ENCODE data around the gene SRCAP. TPM values are rescaled to one million over a fixed set of nuclear protein-coding genes. Genes with fewer than 3 reads are reported as not detected.

Gene SRCAP
- total RNA-seq, 1 donor from 2014 or later: 83.6 TPM

DNA sequence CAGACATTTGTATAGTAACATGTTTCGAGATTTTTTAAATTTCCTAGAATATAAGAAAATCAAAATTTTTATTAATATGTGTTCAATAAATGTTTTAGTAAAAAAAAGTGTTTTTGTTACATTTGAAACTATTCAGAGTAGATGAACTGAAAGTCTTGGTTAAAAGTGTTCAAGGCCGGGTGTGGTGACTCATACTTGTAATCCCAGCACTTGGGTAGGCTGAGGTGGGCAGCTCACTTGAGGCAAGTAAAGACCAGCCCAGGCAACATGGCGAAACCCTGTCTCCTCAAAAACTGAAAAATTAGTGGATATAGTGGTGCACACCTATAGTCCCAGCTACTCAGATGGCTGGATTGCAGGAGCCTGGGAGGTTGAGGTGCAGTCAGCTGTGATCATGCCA is 32.4 kb downstream of the SRCAP start:
- H3K36me3 Mint-ChIP-seq (ENCODE audit: low read depth): peaks cover 84% of the 10 kb centered on the region
- intact Hi-C loops (cut with micrococcal nuclease): no loop called here
- no peaks in the 10 kb centered on the region for H3K9me3 Mint-ChIP-seq
- H3K27me3 Mint-ChIP-seq (ENCODE audit: low read depth): no peaks in the 10 kb centered on the region
- peaks cover 5% of the 10 kb centered on the region for H3K4me1 Mint-ChIP-seq (ENCODE audit: low read depth)
- H3K4me3 Mint-ChIP-seq (ENCODE audit: low read depth): no peak overlapping the region
- no peak for DNase-seq (ENCODE audit: low spot score)
- H3K27ac Mint-ChIP-seq: no peak overlapping the region

- H3K36me3 Mint-ChIP-seq (ENCODE audit: low read depth): peaks cover 82% of the 10 kb centered on the region
Observed at GRCh38 chr16:30736995-30737793, 38.2 kb downstream of the SRCAP start.

GRCh38 chr16:30737794-30738648 is 39.0 kb downstream of the SRCAP start:
- no peaks in the 10 kb centered on the region for H3K27me3 Mint-ChIP-seq (ENCODE audit: low read depth)
- intact Hi-C loops (cut with micrococcal nuclease): no loop called here
- H3K9me3 Mint-ChIP-seq: no peaks in the 10 kb centered on the region
- no peak for DNase-seq (ENCODE audit: low spot score)
- no peak overlapping the region for H3K4me3 Mint-ChIP-seq (ENCODE audit: low read depth)
- peaks cover 4% of the 10 kb centered on the region for H3K4me1 Mint-ChIP-seq (ENCODE audit: low read depth)
- no peak overlapping the region for H3K27ac Mint-ChIP-seq
- H3K36me3 Mint-ChIP-seq (ENCODE audit: low read depth): peaks cover 77% of the 10 kb centered on the region

More at GRCh38 chr16:30736995-30737793, 38.2 kb downstream of the SRCAP start:
- no peak overlapping the region for H3K4me3 Mint-ChIP-seq (ENCODE audit: low read depth)
- DNase-seq (ENCODE audit: low spot score): no peak
- peaks cover 4% of the 10 kb centered on the region for H3K4me1 Mint-ChIP-seq (ENCODE audit: low read depth)
- no peak overlapping the region for H3K27ac Mint-ChIP-seq
- no peaks in the 10 kb centered on the region for H3K27me3 Mint-ChIP-seq (ENCODE audit: low read depth)
- intact Hi-C loops (cut with micrococcal nuclease): no loop called here
- no peaks in the 10 kb centered on the region for H3K9me3 Mint-ChIP-seq

GRCh38 chr16:30738984-30739951 is 40.3 kb downstream of the SRCAP start:
- Mint-ChIP-seq H3K27ac (no peak overlapping the region), H3K4me3 (ENCODE audit: low read depth) (no peak overlapping the region), H3K9me3 (no peaks in the 10 kb centered on the region), H3K4me1 (ENCODE audit: low read depth) (peaks cover 4% of the 10 kb centered on the region), H3K27me3 (ENCODE audit: low read depth) (no peaks in the 10 kb centered on the region), H3K36me3 (ENCODE audit: low read depth) (peaks cover 77% of the 10 kb centered on the region)
- no peak for DNase-seq (ENCODE audit: low spot score)
- intact Hi-C loops (cut with micrococcal nuclease): no loop called here

GRCh38 chr16:30740364-30741251 is 41.6 kb downstream of the SRCAP start:
- Mint-ChIP-seq H3K36me3 (ENCODE audit: low read depth) (peaks cover 75% of the 10 kb centered on the region), H3K27me3 (ENCODE audit: low read depth) (no peaks in the 10 kb centered on the region), H3K4me3 (ENCODE audit: low read depth) (no peak overlapping the region), H3K4me1 (ENCODE audit: low read depth) (peaks cover 4% of the 10 kb centered on the region), H3K27ac (peak overlapping the region; percentile 6), H3K9me3 (no peaks in the 10 kb centered on the region)
- intact Hi-C loops (cut with micrococcal nuclease): no loop called here
- no peak for DNase-seq (ENCODE audit: low spot score)

DNA sequence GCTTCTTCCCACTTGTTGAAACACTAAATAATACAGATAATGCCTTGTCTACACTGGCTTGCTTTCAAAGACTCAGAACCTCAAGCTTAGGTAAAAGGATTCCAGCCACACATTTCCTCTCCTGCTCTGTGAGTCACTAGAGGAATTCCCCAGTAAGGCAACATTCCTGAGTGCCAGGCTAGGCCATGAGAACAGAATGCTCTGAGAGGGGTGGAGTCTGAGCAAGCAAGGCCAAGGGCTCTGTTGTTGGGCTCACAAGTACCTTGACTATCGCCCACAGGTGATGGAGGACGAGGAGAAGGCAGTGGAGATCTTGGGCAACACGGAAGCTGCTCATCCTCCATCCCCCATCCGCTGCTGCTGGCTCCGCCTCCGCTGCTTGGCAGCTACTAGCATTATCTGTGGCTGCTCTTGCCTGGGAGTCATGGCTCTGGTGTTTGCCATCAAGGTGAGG is 42.5 kb downstream of the SRCAP start:
- Mint-ChIP-seq H3K27me3 (ENCODE audit: low read depth) (no peaks in the 10 kb centered on the region), H3K4me1 (ENCODE audit: low read depth) (peaks cover 4% of the 10 kb centered on the region), H3K4me3 (ENCODE audit: low read depth) (no peak overlapping the region), H3K36me3 (ENCODE audit: low read depth) (peaks cover 66% of the 10 kb centered on the region), H3K9me3 (no peaks in the 10 kb centered on the region), H3K27ac (no peak overlapping the region)
- intact Hi-C loops (cut with micrococcal nuclease): no loop called here
- no peak for DNase-seq (ENCODE audit: low spot score)

DNA sequence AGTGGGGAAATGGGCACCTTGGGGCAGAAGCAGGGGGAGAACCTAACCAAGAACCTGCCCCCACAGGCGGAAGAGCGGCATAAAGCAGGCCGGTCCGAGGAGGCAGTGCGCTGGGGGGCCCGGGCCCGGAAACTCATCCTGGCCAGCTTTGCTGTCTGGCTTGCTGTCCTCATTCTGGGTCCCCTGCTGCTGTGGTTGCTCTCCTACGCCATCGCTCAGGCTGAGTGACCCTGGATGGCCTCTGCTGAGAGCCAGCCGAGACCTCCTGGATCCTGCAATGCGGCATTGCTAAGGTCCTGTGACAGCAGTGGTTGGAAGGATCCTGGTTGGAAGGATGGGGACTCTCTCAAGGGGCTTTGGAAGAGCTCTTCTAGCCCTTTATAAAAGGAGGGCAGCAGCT is 44.7 kb downstream of the SRCAP start:
- peak overlapping the region; percentile 11 for H3K27ac Mint-ChIP-seq
- no peaks in the 10 kb centered on the region for H3K9me3 Mint-ChIP-seq
- intact Hi-C loops (cut with micrococcal nuclease): no loop called here
- no peak for DNase-seq (ENCODE audit: low spot score)
- H3K27me3 Mint-ChIP-seq (ENCODE audit: low read depth): no peaks in the 10 kb centered on the region
- peaks cover 46% of the 10 kb centered on the region for H3K36me3 Mint-ChIP-seq (ENCODE audit: low read depth)
- no peak overlapping the region for H3K4me3 Mint-ChIP-seq (ENCODE audit: low read depth)
- peaks cover 14% of the 10 kb centered on the region for H3K4me1 Mint-ChIP-seq (ENCODE audit: low read depth)

- no peak overlapping the region for H3K27ac Mint-ChIP-seq
- no peaks in the 10 kb centered on the region for H3K27me3 Mint-ChIP-seq (ENCODE audit: low read depth)
- DNase-seq (ENCODE audit: low spot score): no peak
- no peaks in the 10 kb centered on the region for H3K9me3 Mint-ChIP-seq
- intact Hi-C loops (cut with micrococcal nuclease): no loop called here
- peaks cover 16% of the 10 kb centered on the region for H3K4me1 Mint-ChIP-seq (ENCODE audit: low read depth)
- H3K36me3 Mint-ChIP-seq (ENCODE audit: low read depth): peaks cover 43% of the 10 kb centered on the region
- no peak overlapping the region for H3K4me3 Mint-ChIP-seq (ENCODE audit: low read depth)
Observed at GRCh38 chr16:30744183-30744582, 45.2 kb downstream of the SRCAP start.

- Mint-ChIP-seq H3K27me3 (ENCODE audit: low read depth) (no peaks in the 10 kb centered on the region), H3K4me1 (ENCODE audit: low read depth) (peaks cover 22% of the 10 kb centered on the region), H3K4me3 (ENCODE audit: low read depth) (peak overlapping the region; percentile 2), H3K36me3 (ENCODE audit: low read depth) (peaks cover 47% of the 10 kb centered on the region), H3K27ac (no peak overlapping the region), H3K9me3 (no peaks in the 10 kb centered on the region)
- DNase-seq (ENCODE audit: low spot score): no peak
- intact Hi-C loops (cut with micrococcal nuclease): no loop called here
Observed at GRCh38 chr16:30745082-30745481, 46.1 kb downstream of the SRCAP start.

DNA sequence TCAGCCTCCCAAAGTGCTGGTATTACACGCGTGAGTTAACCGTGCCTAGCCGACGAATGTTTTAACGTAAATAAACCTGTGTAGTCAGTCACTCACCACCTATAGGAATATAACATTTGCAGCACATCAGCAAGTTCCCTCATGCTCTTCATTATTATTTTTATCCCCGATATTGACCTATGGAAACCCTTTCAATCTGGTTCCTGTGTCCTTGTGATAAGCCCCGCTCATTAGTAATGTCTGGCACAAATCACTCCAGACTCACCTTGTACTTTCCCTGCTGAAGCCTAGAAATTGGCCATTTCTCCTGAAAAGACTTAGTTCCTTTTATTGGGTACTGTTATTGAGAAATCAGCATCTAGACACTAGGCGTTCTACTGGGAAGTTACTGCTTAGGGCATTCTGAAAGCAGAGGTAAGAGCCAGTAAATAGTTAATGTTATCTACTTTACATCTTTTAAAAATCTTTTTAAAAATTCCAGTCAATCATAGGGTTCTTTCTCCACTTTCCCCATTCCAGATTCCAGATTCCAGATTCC is 47.7 kb downstream of the SRCAP start:
- Mint-ChIP-seq H3K27ac (peak overlapping the region; percentile 2), H3K9me3 (no peaks in the 10 kb centered on the region), H3K36me3 (ENCODE audit: low read depth) (peaks cover 46% of the 10 kb centered on the region), H3K4me3 (ENCODE audit: low read depth) (no peak overlapping the region), H3K4me1 (ENCODE audit: low read depth) (peaks cover 18% of the 10 kb centered on the region), H3K27me3 (ENCODE audit: low read depth) (no peaks in the 10 kb centered on the region)
- intact Hi-C loops (cut with micrococcal nuclease): no loop called here
- no peak for DNase-seq (ENCODE audit: low spot score)

DNA sequence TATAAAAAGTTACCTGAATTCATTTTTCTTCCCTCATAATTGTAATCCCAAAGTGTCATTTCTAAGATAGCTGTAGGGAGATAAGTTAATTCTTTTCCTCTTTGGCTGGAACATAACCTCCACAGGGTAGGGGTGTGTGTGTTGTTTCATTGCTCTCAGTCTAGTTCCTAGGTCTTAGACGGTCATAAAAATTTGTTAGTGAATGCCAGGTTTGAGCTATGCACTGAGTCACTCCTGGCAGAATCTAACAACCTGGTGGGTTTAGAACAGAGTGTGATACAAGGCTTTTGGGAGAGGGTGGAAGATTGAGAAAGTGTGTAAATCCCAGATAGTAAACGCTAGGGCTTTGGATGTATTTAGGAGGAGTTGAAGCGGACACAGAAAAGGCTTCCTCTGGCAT is 48.4 kb downstream of the SRCAP start:
- intact Hi-C loops (cut with micrococcal nuclease): no loop called here
- H3K4me1 Mint-ChIP-seq (ENCODE audit: low read depth): peaks cover 18% of the 10 kb centered on the region
- no peak for DNase-seq (ENCODE audit: low spot score)
- H3K27ac Mint-ChIP-seq: peak overlapping the region; percentile 70
- no peaks in the 10 kb centered on the region for H3K9me3 Mint-ChIP-seq
- H3K27me3 Mint-ChIP-seq (ENCODE audit: low read depth): no peaks in the 10 kb centered on the region
- H3K4me3 Mint-ChIP-seq (ENCODE audit: low read depth): peak overlapping the region; percentile 94
- peaks cover 40% of the 10 kb centered on the region for H3K36me3 Mint-ChIP-seq (ENCODE audit: low read depth)
